H1 (cell line): ENCODE results near the gene HOXB8. TPM values are rescaled to one million over a fixed set of nuclear protein-coding genes. Genes with fewer than 3 reads are reported as not detected.

Experiments used
- CTCF ChIA-PET: fragments of 300-600 bp; sonication (Branson Sonifier 250); formaldehyde crosslinking; loops from one replicate; lab custom pipeline; 2021; ENCODE audit not compliant: partially characterized antibody; lab: Charles Lee
- POLR2A ChIA-PET: fragments of 300-600 bp; sonication (Branson Sonifier 250); formaldehyde crosslinking; loops from one replicate; lab custom pipeline; 2021; ENCODE audit warnings: inconsistent platforms; ENCODE audit not compliant: partially characterized antibody; lab: Charles Lee
- DNase-seq, 2 experiments: peaks; one replicate each; pipeline versions ENCODE4 v3.0.0 to v3.0.0-alpha.2; 2010 to 2022; ENCODE audit warnings: low spot score in 2 of 2, low read depth in 1 of 2, mixed read lengths in 1 of 2
- FAIRE-seq: peaks from 2 replicates; lab custom pipeline; 2011; peaks lifted over from hg19 to GRCh38; lab: Jason Lieb, UNC
- H2AFZ ChIP-seq: 2 replicates; pipeline ENCODE4 v1.8.1; 2012; ENCODE audit warnings: low read length, inconsistent platforms
- H2AK5ac ChIP-seq: 2 replicates; pipeline ENCODE4 v1.6.1; 2013; ENCODE audit warnings: low read depth, low read length
- H2BK120ac ChIP-seq: replicated peaks from 2 replicates; pipeline ENCODE3; 2013; ENCODE audit warnings: low read depth, low read length, inconsistent platforms
- H2BK12ac ChIP-seq: 2 replicates; pipeline ENCODE4 v1.6.1; 2013; ENCODE audit warnings: low read depth, low read length
- H2BK15ac ChIP-seq: 2 replicates; pipeline ENCODE4 v1.6.1; 2013; ENCODE audit warnings: low read length
- H2BK20ac ChIP-seq: 2 replicates; pipeline ENCODE4 v1.6.1; 2013; ENCODE audit warnings: low read length
- H2BK5ac ChIP-seq: 2 replicates; pipeline ENCODE4 v1.6.1; 2013; ENCODE audit warnings: low read depth, low read length
- H3K14ac ChIP-seq: 2 replicates; pipeline ENCODE4 v1.6.1; 2013; ENCODE audit warnings: inconsistent platforms; ENCODE audit not compliant: insufficient read length
- H3K18ac ChIP-seq: 2 replicates; pipeline ENCODE4 v1.6.1; 2013; ENCODE audit warnings: low read length; ENCODE audit errors: extremely low read depth
- H3K23ac ChIP-seq: 2 replicates; pipeline ENCODE4 v1.6.1; 2013; ENCODE audit warnings: inconsistent platforms; ENCODE audit not compliant: insufficient read length
- H3K23me2 ChIP-seq: 2 replicates; pipeline ENCODE4 v1.6.1; 2013; ENCODE audit warnings: low read depth, low read length
- H3K27ac ChIP-seq: 2 replicates; pipeline ENCODE4 v1.6.1; 2011; ENCODE audit warnings: low read depth, low read length, inconsistent platforms
- H3K27me3 ChIP-seq, 4 experiments: replicated peaks in 1 of 4; 1 replicate in 1 of 4; 2 replicates in 3 of 4; pipeline versions ENCODE4 v1.6.1 to v1.8.1; 2011 to 2013; ENCODE audit warnings: low read length in 3 of 4, mild to moderate bottlenecking in 3 of 4, inconsistent platforms in 2 of 4, mixed read lengths in 2 of 4, moderate library complexity in 1 of 4; ENCODE audit not compliant: control insufficient read depth in 3 of 4, insufficient read depth in 3 of 4; ENCODE audit errors: extremely low read depth in 1 of 4
- H3K36me3 ChIP-seq, 4 experiments: 2 replicates each; pipeline versions ENCODE4 v1.6.1 to v1.8.1; 2011 to 2013; ENCODE audit warnings: mild to moderate bottlenecking in 4 of 4, low read length in 3 of 4, moderate library complexity in 2 of 4, control low read depth in 1 of 4, inconsistent platforms in 1 of 4; ENCODE audit not compliant: insufficient read depth in 4 of 4, control insufficient read depth in 2 of 4
- H3K4ac ChIP-seq: replicated peaks from 2 replicates; pipeline ENCODE3; 2013; ENCODE audit warnings: low read length, low read depth, mixed read lengths, inconsistent platforms; ENCODE audit not compliant: insufficient read length
- H3K4me1 ChIP-seq, 4 experiments: replicated peaks in 1 of 4; 1 replicate in 1 of 4; 2 replicates in 3 of 4; pipeline versions ENCODE4 v1.6.1 to v1.8.1; 2011 to 2013; ENCODE audit warnings: low read length in 3 of 4, inconsistent platforms in 2 of 4, mixed read lengths in 1 of 4; ENCODE audit not compliant: insufficient read depth in 4 of 4, control insufficient read depth in 3 of 4
- H3K4me2 ChIP-seq, 2 experiments: 2 replicates each; pipeline versions ENCODE4 v1.6.1 to v1.8.1; 2011 to 2013; ENCODE audit warnings: low read depth in 2 of 2, low read length in 2 of 2, control low read depth in 1 of 2, inconsistent platforms in 1 of 2, mild to moderate bottlenecking in 1 of 2; ENCODE audit not compliant: insufficient read depth in 1 of 2
- H3K4me3 ChIP-seq, 4 experiments: fragments of 200-600, 300-600 bp in 1 of 4; sonication (generic), shearing (Covaris generic), sonication (Bioruptor Twin) in 1 of 4; 2 replicates each; pipeline versions ENCODE4 v1.5.1 to v1.8.1; 2011 to 2016; ENCODE audit warnings: low read length in 4 of 4, low read depth in 3 of 4, control low read depth in 2 of 4, inconsistent platforms in 2 of 4, mild to moderate bottlenecking in 2 of 4, mixed read lengths in 1 of 4, moderate library complexity in 1 of 4; ENCODE audit not compliant: insufficient read depth in 2 of 4; ENCODE audit errors: extremely low read depth in 1 of 4
- H3K56ac ChIP-seq: replicated peaks from 2 replicates; pipeline ENCODE3; 2013; ENCODE audit warnings: low read depth, mild to moderate bottlenecking, mixed read lengths, low read length, inconsistent platforms; ENCODE audit not compliant: insufficient read length
- H3K79me1 ChIP-seq: 2 replicates; pipeline ENCODE4 v1.6.1; 2013; ENCODE audit warnings: low read depth, low read length, control low read depth
- H3K79me2 ChIP-seq, 2 experiments: 2 replicates each; pipeline versions ENCODE4 v1.6.1 to v1.8.1; 2012 to 2013; ENCODE audit warnings: low read length in 2 of 2, mild to moderate bottlenecking in 2 of 2, inconsistent platforms in 1 of 2; ENCODE audit not compliant: insufficient read depth in 2 of 2, control insufficient read depth in 1 of 2
- H3K9ac ChIP-seq, 4 experiments: replicated peaks in 1 of 4; 1 replicate in 1 of 4; 2 replicates in 3 of 4; pipeline versions ENCODE4 v1.6.1 to v1.8.1; 2011 to 2013; ENCODE audit warnings: low read depth in 3 of 4, low read length in 3 of 4, control low read depth in 2 of 4, mild to moderate bottlenecking in 2 of 4, moderate library complexity in 2 of 4, inconsistent platforms in 1 of 4; ENCODE audit errors: extremely low read depth in 1 of 4
- H3K9me3 ChIP-seq, 2 experiments: 2 replicates each; pipeline versions ENCODE4 v1.6.1 to v1.8.1; 2012 to 2013; ENCODE audit warnings: mild to moderate bottlenecking in 2 of 2, moderate library complexity in 2 of 2, control low read depth in 1 of 2, inconsistent platforms in 1 of 2, low read depth in 1 of 2, low read length in 1 of 2, mixed read lengths in 1 of 2; ENCODE audit not compliant: insufficient read depth in 2 of 2
- H4K20me1 ChIP-seq, 2 experiments: replicated peaks in 1 of 2; 2 replicates each; pipeline versions ENCODE3 to v1.8.1; 2011 to 2013; ENCODE audit warnings: inconsistent platforms in 2 of 2, low read length in 2 of 2, mild to moderate bottlenecking in 1 of 2; ENCODE audit not compliant: insufficient read depth in 2 of 2, control insufficient read depth in 1 of 2
- H4K5ac ChIP-seq: 2 replicates; pipeline ENCODE4 v1.6.1; 2013; ENCODE audit warnings: low read length, low read depth, mixed read lengths, inconsistent platforms; ENCODE audit not compliant: insufficient read length
- H4K8ac ChIP-seq: 2 replicates; pipeline ENCODE4 v1.8.0; 2013; ENCODE audit warnings: mild to moderate bottlenecking, moderate library complexity, low read length, inconsistent platforms; ENCODE audit not compliant: insufficient read depth; ENCODE audit errors: extremely low read depth
- H4K91ac ChIP-seq: replicated peaks from 2 replicates; pipeline ENCODE3; 2013; ENCODE audit warnings: low read length, mixed read lengths, inconsistent platforms; ENCODE audit not compliant: insufficient read length
- CBX8 ChIP-seq: fragments of 300-800, 300-1000 bp; sonication (generic); IDR thresholded peaks from 2 replicates; pipeline ENCODE4 v1.7.1; 2016; ENCODE audit warnings: low read depth, low read length, borderline replicate concordance
- GABPA ChIP-seq: IDR thresholded peaks from 2 replicates; pipeline ENCODE4 v1.6.1; 2011; ENCODE audit warnings: mild to moderate bottlenecking, low read length, moderate library complexity, borderline replicate concordance; ENCODE audit not compliant: insufficient read depth
- SUZ12 ChIP-seq: fragments of 200-600 bp; sonication (generic); IDR thresholded peaks from 2 replicates; pipeline ENCODE4 v1.6.1; 2012; ENCODE audit warnings: mild to moderate bottlenecking, inconsistent platforms, low read length, moderate library complexity, mixed read lengths
- WGBS, 2 experiments: shearing (Covaris generic) in 1 of 2; methylation state at CpG; one replicate each; pipeline versions ENCODE4 v1.1.6 to v1.1.7; 2013 to 2015; ENCODE audit warnings: low lambda C conversion rate in 2 of 2, mixed read lengths in 2 of 2, inconsistent platforms in 1 of 2, low coverage in 1 of 2, missing lambda C conversion rate in 1 of 2; ENCODE audit not compliant: insufficient replicate concordance in 2 of 2, insufficient coverage in 1 of 2, insufficient read length in 1 of 2; ENCODE audit errors: extremely low coverage in 1 of 2, missing lambda C conversion rate in 1 of 2; 5-methylcytosine and 5-hydroxymethylcytosine counted together
- polyA plus RNA-seq, 7 experiments: library from polyadenylated mRNA; depleted of rRNA in 3 of 7; stranded (reverse) in 5 of 7; unstranded in 2 of 7; fragments of >200 nt in 5 of 7; fragments of 200-250 nt in 2 of 7; gene quantifications; 1 replicate in 5 of 7; 2 replicates in 1 of 7; 4 replicates in 1 of 7; pipeline versions ENCODE4 v1.2.1 to v1.2.3, GENCODE V29; 2011 to 2013; ENCODE audit warnings: missing spikeins in 2 of 7, mixed read lengths in 2 of 7
- total RNA-seq: library from RNA; stranded (reverse); fragmentation: NEBNext Ultra II Directional; extraction: Animal tissue kit (Norgen Biotek cat#: 25700); gene quantifications from 2 replicates; pipeline ENCODE4 v1.2.1, GENCODE V29; 2021

Gene HOXB8
- total and polyA plus RNA-seq, 2 of the 8 experiments (the other 6 are each of a cell fraction or from before 2014, with no cell fraction given), result not detected

DNA sequence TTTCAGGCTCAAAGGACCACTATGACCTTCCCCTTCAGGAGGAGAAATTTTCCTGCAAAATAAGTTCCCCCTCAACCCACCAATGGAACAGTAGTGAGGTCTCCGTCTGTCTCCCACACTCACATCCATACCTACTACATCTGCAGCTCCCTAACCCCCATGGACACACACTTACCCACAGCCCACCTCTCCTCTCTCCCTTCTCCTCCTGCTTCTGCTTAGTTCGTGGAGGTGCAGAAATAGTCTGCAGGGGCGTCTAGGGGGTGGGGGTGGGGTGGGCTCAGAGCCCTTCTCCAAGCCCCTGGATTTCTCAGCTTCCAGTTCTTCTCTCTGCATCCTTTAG lies 45.9 kb downstream of the HOXB8 start:
- FAIRE-seq (no peak), DNase-seq (no peak)
- H3K27ac ChIP-seq, result no peak overlapping the region
- H3K4ac ChIP-seq, result no peak overlapping the region
- H4K91ac ChIP-seq, result no peak overlapping the region
- H2AK5ac ChIP-seq, result no peak overlapping the region
- no peaks in the 10 kb centered on the region for H3K79me1 ChIP-seq
- no peak overlapping the region for H2BK12ac ChIP-seq
- no peak overlapping the region for H4K8ac ChIP-seq
- H3K79me2 ChIP-seq, result no peaks in the 10 kb centered on the region
- no peak overlapping the region for H2BK20ac ChIP-seq
- peaks cover 0 to 8% (median 4%) of the 10 kb centered on the region in 4 experiments; a peak in 5 of 7 replicates for H3K4me1 ChIP-seq
- no peak overlapping the region for H3K9ac ChIP-seq
- H3K4me2 ChIP-seq, result no peak overlapping the region
- H3K4me3 ChIP-seq, result no peak overlapping the region
- H2BK120ac ChIP-seq, result no peak overlapping the region
- H3K56ac ChIP-seq, result no peak overlapping the region
- H3K18ac ChIP-seq, result no peak overlapping the region
- no peak overlapping the region for H2AFZ ChIP-seq
- POLR2A ChIA-PET, result interaction anchor here (1.8 kb wide), 1 partner anchor 13 kb away, joined by 8 read pairs; no protein-coding TSS in a partner anchor
- no peak overlapping the region for H2BK5ac ChIP-seq
- H3K23ac ChIP-seq, result no peak overlapping the region
- H2BK15ac ChIP-seq, result no peak overlapping the region
- WGBS, 2 experiments, result 7% methylated on average over 3 of the region's 3 CpGs; no CpG with 5 or more reads in 1 of the 2 experiments
- peaks cover 99 to 100% (median 100%) of the 10 kb centered on the region in 4 experiments for H3K27me3 ChIP-seq
- H4K5ac ChIP-seq, result no peak overlapping the region
- no peaks in the 10 kb centered on the region; a peak in 1 of 8 replicates for H3K36me3 ChIP-seq
- H3K23me2 ChIP-seq, result peaks cover 4% of the 10 kb centered on the region; the same call in 1 of the 2 replicates
- H4K20me1 ChIP-seq, result peaks cover 9 to 46% of the 10 kb centered on the region in 2 experiments
- no peaks in the 10 kb centered on the region for H3K9me3 ChIP-seq
- no peak overlapping the region for H3K14ac ChIP-seq
- TF ChIP-seq GABPA (no peak), SUZ12 (peak; percentile 29; the same call in 1 of the 2 replicates), CBX8 (peak; percentile 16; the same call in 1 of the 2 replicates)
- TF ChIP-seq, all 59 proteins: peak for 2
- CTCF ChIA-PET, result interaction anchor here (0.5 to 4.8 kb wide), 7 partner anchors 10 to 527 kb away, joined by 3 to 32 read pairs (median 5); partner anchors contain the start of gene HOXB5
